Suprapubic skin (tissue), 4 donors: ENCODE data around the gene VASP. TPM values are rescaled to one million over a fixed set of nuclear protein-coding genes. Genes with fewer than 3 reads are reported as not detected.

ENCODE experiments used
- DNase-seq, 2 donors: peaks; one replicate each; pipeline ENCODE4 v3.0.0-alpha.2; 2019; ENCODE audit warnings: low spot score in 2 of 2
- H3K27ac ChIP-seq: fragments of 200-600 bp; sonication (generic); one replicate; pipeline ENCODE4 v1.5.1; 2019
- H3K27me3 ChIP-seq: fragments of 200-600 bp; sonication (generic); one replicate; pipeline ENCODE4 v1.5.1; 2019
- H3K36me3 ChIP-seq: fragments of 200-600 bp; sonication (generic); one replicate; pipeline ENCODE4 v1.5.1; 2019
- H3K4me1 ChIP-seq: fragments of 200-600 bp; sonication (generic); one replicate; pipeline ENCODE4 v1.5.1; 2019
- H3K4me3 ChIP-seq: fragments of 200-600 bp; sonication (generic); one replicate; pipeline ENCODE4 v1.5.1; 2019; ENCODE audit warnings: mild to moderate bottlenecking
- H3K9me3 ChIP-seq: fragments of 200-600 bp; sonication (generic); one replicate; pipeline ENCODE4 v1.5.1; 2019
- CTCF ChIP-seq, 2 donors: fragments of 200-600 bp in 1 of 2; fragments of 450-650 bp in 1 of 2; sonication (generic) in 1 of 2; IDR thresholded peaks; one replicate each; pipeline ENCODE4 v1.5.1; 2016 to 2019; ENCODE audit warnings: antibody characterized with exemption in 2 of 2, mild to moderate bottlenecking in 1 of 2, moderate library complexity in 1 of 2
- EP300 ChIP-seq: sonication (generic); formaldehyde crosslinking; IDR thresholded peaks from one replicate; pipeline ENCODE4 v1.6.1; 2017; ENCODE audit warnings: antibody characterized with exemption
- POLR2A ChIP-seq, 2 donors: fragments of 450-650 bp; IDR thresholded peaks; one replicate each; pipeline ENCODE4 v1.6.1; 2017; ENCODE audit warnings: antibody characterized with exemption in 2 of 2, mild to moderate bottlenecking in 2 of 2, moderate library complexity in 2 of 2
- POLR2AphosphoS5 ChIP-seq, 3 donors: sonication (generic); formaldehyde crosslinking; IDR thresholded peaks; one replicate each; pipeline ENCODE4 v1.6.1; 2017; ENCODE audit warnings: antibody characterized with exemption in 3 of 3
- WGBS: methylation state at CpG from one replicate; pipeline ENCODE4 v1.1.5; 2018; 5-methylcytosine and 5-hydroxymethylcytosine counted together
- total RNA-seq, 4 donors: library from RNA; depleted of rRNA; stranded (reverse); fragments of >200 nt; gene quantifications; one replicate each; pipeline ENCODE4 v1.1.0, GENCODE V29; 2016

Gene VASP
- total RNA-seq, 4 donors from 2014 or later = 34.8 to 51.3 (median 43.6) TPM

GRCh38 chr19:45515081-45515624 lies 7.9 kb downstream of the VASP start:
- no peaks in the 10 kb centered on the region for H3K9me3 ChIP-seq
- DNase-seq = no peak
- H3K27me3 ChIP-seq = no peaks in the 10 kb centered on the region
- H3K4me3 ChIP-seq = no peak overlapping the region
- peak overlapping the region; percentile 63 for H3K27ac ChIP-seq
- H3K36me3 ChIP-seq = peaks cover 25% of the 10 kb centered on the region
- 69% methylated on average over 9 of the region's 10 CpGs for WGBS
- peaks cover 37% of the 10 kb centered on the region for H3K4me1 ChIP-seq
- TF ChIP-seq POLR2A (IDR thresholded peaks at IDR 0.05) (no peak), EP300 (no peak), POLR2AphosphoS5 (IDR thresholded peaks at IDR 0.05) (no peak), CTCF (IDR thresholded peaks at IDR 0.05) (no peak)

GRCh38 chr19:45515807-45516401 lies 8.6 kb downstream of the VASP start:
- no peak overlapping the region for H3K27ac ChIP-seq
- WGBS = 74% methylated on average over 6 of the region's 9 CpGs
- H3K4me3 ChIP-seq = no peak overlapping the region

GRCh38 chr19:45517238-45517637 lies 10.0 kb downstream of the VASP start:
- Histone ChIP-seq H3K4me1 (peaks cover 43% of the 10 kb centered on the region), H3K9me3 (no peaks in the 10 kb centered on the region), H3K27me3 (no peaks in the 10 kb centered on the region), H3K27ac (no peak overlapping the region), H3K4me3 (no peak overlapping the region), H3K36me3 (peaks cover 44% of the 10 kb centered on the region)
- 57% methylated on average over 7 of the region's 7 CpGs for WGBS
- no peak for TF ChIP-seq CTCF (IDR thresholded peaks at IDR 0.05)
- TF ChIP-seq POLR2A (IDR thresholded peaks at IDR 0.05) = no peak
- TF ChIP-seq POLR2AphosphoS5 (IDR thresholded peaks at IDR 0.05) = no peak
- no peak for TF ChIP-seq EP300
- no peak for DNase-seq

More at GRCh38 chr19:45515807-45516401, 8.6 kb downstream of the VASP start:
- Histone ChIP-seq H3K9me3 (no peaks in the 10 kb centered on the region), H3K36me3 (peaks cover 32% of the 10 kb centered on the region), H3K4me1 (peaks cover 39% of the 10 kb centered on the region), H3K27me3 (no peaks in the 10 kb centered on the region)
- no peak for DNase-seq
- TF ChIP-seq POLR2A (IDR thresholded peaks at IDR 0.05) = no peak
- TF ChIP-seq POLR2AphosphoS5 (IDR thresholded peaks at IDR 0.05) = no peak
- no peak for TF ChIP-seq CTCF (IDR thresholded peaks at IDR 0.05)
- TF ChIP-seq EP300 = no peak

GRCh38 chr19:45517641-45518468 lies 10.6 kb downstream of the VASP start:
- H3K4me3 ChIP-seq = no peak overlapping the region
- no peaks in the 10 kb centered on the region for H3K27me3 ChIP-seq
- DNase-seq = no peak
- 88% methylated on average over 39 of the region's 50 CpGs for WGBS
- peaks cover 48% of the 10 kb centered on the region for H3K36me3 ChIP-seq
- H3K4me1 ChIP-seq = peaks cover 40% of the 10 kb centered on the region
- no peak for TF ChIP-seq CTCF (IDR thresholded peaks at IDR 0.05)
- TF ChIP-seq POLR2A (IDR thresholded peaks at IDR 0.05) = no peak
- TF ChIP-seq POLR2AphosphoS5 (IDR thresholded peaks at IDR 0.05) = no peak
- no peak for TF ChIP-seq EP300
- H3K9me3 ChIP-seq = no peaks in the 10 kb centered on the region
- no peak overlapping the region for H3K27ac ChIP-seq

- Histone ChIP-seq H3K4me1 (peaks cover 34% of the 10 kb centered on the region), H3K4me3 (no peak overlapping the region), H3K36me3 (peaks cover 48% of the 10 kb centered on the region), H3K27me3 (no peaks in the 10 kb centered on the region), H3K27ac (no peak overlapping the region), H3K9me3 (no peaks in the 10 kb centered on the region)
- 80% methylated on average over 7 of the region's 7 CpGs for WGBS
- TF ChIP-seq POLR2A (IDR thresholded peaks at IDR 0.05) (no peak), POLR2AphosphoS5 (IDR thresholded peaks at IDR 0.05) (no peak), EP300 (no peak), CTCF (IDR thresholded peaks at IDR 0.05) (no peak)
- DNase-seq = no peak
Observed at GRCh38 chr19:45518469-45518826, 11.2 kb downstream of the VASP start.
